WTC11 (cell line): ENCODE measurements around the gene MEGF6.

Experiments
- MXD4 ChIP-seq: fragments of 250-450 bp; sonication (Bioruptor Pico); IDR thresholded peaks from 2 replicates; pipeline ENCODE4 v1.8.0; 2021; ENCODE audit warnings: mild to moderate bottlenecking, moderate library complexity, borderline replicate concordance
- MYBL2 ChIP-seq: sonication (generic); formaldehyde crosslinking; IDR thresholded peaks from 2 replicates; pipeline ENCODE4 v1.8.1; 2023; ENCODE audit warnings: mild to moderate bottlenecking, moderate library complexity, missing genetic modification reagents
- NR2C2 ChIP-seq: sonication (generic); formaldehyde crosslinking; IDR thresholded peaks from 2 replicates; pipeline ENCODE4 v1.8.0; 2022; ENCODE audit warnings: mild to moderate bottlenecking, missing genetic modification reagents
- NR3C1 ChIP-seq: sonication (generic); formaldehyde crosslinking; conservative IDR thresholded peaks from 2 replicates; pipeline ENCODE4 v1.8.1; 2023; ENCODE audit warnings: low read depth, mild to moderate bottlenecking, missing genetic modification reagents
- TF ChIP-seq, protein P1 (sequence below): fragments of 200-600 bp; IDR thresholded peaks from 2 replicates; pipeline ENCODE4 v1.8.0; 2022; ENCODE audit warnings: antibody characterized with exemption
- TF ChIP-seq, protein P2 (sequence below): sonication (generic); formaldehyde crosslinking; IDR thresholded peaks from 2 replicates; pipeline ENCODE4 v1.8.0; 2023; ENCODE audit warnings: missing genetic modification reagents, mild to moderate bottlenecking, borderline replicate concordance

GRCh38 chr1:3632716-3633343 lies 21.5 kb upstream of the MEGF6 start:
- TF ChIP-seq, protein P1, sequence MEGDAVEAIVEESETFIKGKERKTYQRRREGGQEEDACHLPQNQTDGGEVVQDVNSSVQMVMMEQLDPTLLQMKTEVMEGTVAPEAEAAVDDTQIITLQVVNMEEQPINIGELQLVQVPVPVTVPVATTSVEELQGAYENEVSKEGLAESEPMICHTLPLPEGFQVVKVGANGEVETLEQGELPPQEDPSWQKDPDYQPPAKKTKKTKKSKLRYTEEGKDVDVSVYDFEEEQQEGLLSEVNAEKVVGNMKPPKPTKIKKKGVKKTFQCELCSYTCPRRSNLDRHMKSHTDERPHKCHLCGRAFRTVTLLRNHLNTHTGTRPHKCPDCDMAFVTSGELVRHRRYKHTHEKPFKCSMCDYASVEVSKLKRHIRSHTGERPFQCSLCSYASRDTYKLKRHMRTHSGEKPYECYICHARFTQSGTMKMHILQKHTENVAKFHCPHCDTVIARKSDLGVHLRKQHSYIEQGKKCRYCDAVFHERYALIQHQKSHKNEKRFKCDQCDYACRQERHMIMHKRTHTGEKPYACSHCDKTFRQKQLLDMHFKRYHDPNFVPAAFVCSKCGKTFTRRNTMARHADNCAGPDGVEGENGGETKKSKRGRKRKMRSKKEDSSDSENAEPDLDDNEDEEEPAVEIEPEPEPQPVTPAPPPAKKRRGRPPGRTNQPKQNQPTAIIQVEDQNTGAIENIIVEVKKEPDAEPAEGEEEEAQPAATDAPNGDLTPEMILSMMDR: no peak
- TF ChIP-seq, protein P2, sequence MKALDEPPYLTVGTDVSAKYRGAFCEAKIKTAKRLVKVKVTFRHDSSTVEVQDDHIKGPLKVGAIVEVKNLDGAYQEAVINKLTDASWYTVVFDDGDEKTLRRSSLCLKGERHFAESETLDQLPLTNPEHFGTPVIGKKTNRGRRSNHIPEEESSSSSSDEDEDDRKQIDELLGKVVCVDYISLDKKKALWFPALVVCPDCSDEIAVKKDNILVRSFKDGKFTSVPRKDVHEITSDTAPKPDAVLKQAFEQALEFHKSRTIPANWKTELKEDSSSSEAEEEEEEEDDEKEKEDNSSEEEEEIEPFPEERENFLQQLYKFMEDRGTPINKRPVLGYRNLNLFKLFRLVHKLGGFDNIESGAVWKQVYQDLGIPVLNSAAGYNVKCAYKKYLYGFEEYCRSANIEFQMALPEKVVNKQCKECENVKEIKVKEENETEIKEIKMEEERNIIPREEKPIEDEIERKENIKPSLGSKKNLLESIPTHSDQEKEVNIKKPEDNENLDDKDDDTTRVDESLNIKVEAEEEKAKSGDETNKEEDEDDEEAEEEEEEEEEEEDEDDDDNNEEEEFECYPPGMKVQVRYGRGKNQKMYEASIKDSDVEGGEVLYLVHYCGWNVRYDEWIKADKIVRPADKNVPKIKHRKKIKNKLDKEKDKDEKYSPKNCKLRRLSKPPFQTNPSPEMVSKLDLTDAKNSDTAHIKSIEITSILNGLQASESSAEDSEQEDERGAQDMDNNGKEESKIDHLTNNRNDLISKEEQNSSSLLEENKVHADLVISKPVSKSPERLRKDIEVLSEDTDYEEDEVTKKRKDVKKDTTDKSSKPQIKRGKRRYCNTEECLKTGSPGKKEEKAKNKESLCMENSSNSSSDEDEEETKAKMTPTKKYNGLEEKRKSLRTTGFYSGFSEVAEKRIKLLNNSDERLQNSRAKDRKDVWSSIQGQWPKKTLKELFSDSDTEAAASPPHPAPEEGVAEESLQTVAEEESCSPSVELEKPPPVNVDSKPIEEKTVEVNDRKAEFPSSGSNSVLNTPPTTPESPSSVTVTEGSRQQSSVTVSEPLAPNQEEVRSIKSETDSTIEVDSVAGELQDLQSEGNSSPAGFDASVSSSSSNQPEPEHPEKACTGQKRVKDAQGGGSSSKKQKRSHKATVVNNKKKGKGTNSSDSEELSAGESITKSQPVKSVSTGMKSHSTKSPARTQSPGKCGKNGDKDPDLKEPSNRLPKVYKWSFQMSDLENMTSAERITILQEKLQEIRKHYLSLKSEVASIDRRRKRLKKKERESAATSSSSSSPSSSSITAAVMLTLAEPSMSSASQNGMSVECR: no peak
- TF ChIP-seq MYBL2 (no peak), NR3C1 (CRISPR knock-in tag) (no peak), MXD4 (CRISPR knock-in tag) (no peak), NR2C2 (CRISPR knock-in tag) (no peak)
